ENCODE data around the gene SDK1. TPM values are rescaled to one million over a fixed set of nuclear protein-coding genes. Genes with fewer than 3 reads are reported as not detected.

The SDK1 gene
- total and polyA plus RNA-seq, 7 donors = 0.31 to 2.4 (median 1.3) TPM

DNA sequence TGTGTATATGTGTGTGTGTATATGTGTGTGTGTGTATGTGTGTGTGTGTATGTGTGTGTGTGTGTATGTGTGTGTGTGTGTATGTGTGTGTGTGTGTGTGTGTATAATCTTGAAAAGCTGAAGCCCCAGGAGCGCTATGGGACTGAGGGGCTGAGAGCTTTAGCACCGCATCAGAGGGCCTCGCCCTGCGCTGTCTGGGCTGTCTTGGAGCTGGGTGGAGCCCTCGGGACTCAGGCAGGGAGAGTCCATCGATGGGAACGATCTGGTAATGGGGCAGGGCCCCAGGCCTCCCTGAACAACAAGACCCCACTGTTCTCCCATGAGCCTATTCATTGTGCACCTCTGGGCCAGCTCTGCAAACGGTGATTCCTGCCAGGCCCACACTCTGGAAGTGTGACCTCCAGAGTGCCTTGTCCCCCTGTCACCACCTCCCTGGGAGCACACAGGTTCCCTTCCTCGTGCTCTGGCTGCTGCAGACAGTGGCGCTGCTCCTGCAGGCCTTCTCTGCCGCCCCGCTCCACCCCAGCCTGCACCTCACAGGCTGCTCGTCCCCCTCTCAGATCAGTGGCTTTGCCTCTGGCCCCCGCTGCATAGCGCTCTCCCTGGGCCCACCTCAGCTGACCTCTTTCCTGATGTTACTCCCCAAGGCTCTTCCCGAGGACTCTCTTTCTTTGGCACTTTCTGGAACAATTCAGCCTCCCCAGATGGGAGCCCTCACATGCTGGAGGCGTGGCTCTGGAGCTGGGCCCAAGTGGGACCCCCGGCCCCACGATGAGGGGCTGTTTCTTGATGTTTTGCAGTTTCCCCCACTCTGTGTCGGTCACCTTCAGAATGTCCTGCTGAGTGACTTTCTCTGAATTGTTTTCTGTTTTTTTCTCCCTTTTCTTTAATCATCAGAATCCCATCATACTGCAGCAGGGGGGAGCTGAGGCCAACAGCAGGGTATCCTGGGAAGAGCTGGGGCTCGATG, 838.9 kb downstream of the SDK1 start:
- Histone ChIP-seq H3K27me3 (ENCODE audit: insufficient read depth in 3 of 3, low read length in 2 of 3) (peaks cover 0 to 15% (median 2%) of the 10 kb centered on the region in 3 donors), H3K4me1 (no peaks in the 10 kb centered on the region), H3K27ac (no peak overlapping the region), H3K36me3 (ENCODE audit: insufficient read depth in 1 of 2, low read depth in 1 of 2) (no peaks in the 10 kb centered on the region), H3K9me3 (no peaks in the 10 kb centered on the region), H3K4me3 (no peak overlapping the region)
- TF ChIP-seq CTCF (IDR thresholded peaks at IDR 0.05) = no peak
- WGBS, 3 donors = 75 to 82% (median 81%) methylated on average over 16 to 21 of the region's 21 CpGs
- intact Hi-C loops (cut with DNase I) = no loop called here
- no peak for ATAC-seq
- DNase-seq = no peak

DNA sequence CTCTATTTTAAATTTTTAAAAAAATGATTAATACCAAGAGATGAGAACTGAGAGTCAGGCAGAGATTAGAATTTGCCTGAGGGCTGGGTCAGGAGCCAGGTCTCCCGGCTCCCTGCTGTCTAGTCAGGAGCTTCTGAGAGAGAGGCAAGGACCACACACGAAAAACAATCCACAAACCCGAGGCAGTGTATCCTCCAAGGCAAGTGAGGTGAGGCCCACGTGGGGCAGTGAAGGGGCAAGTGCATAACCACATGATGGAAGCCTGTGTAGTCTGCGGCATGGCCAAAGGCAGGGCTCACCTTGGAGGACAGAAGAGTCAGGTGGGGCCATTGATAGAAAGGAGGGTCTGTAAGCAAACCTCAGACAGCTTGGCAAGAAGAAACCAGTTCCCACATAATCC, 839.9 kb downstream of the SDK1 start:
- 80 to 85% (median 83%) methylated on average over 5 of the region's 5 CpGs for WGBS, 3 donors
- Histone ChIP-seq H3K4me3 (no peak overlapping the region), H3K4me1 (no peaks in the 10 kb centered on the region), H3K9me3 (no peaks in the 10 kb centered on the region), H3K27me3 (ENCODE audit: insufficient read depth in 3 of 3, low read length in 2 of 3) (peaks cover 0 to 15% (median 6%) of the 10 kb centered on the region in 3 donors), H3K27ac (no peak overlapping the region), H3K36me3 (ENCODE audit: insufficient read depth in 1 of 2, low read depth in 1 of 2) (no peaks in the 10 kb centered on the region)
- DNase-seq (no peak), ATAC-seq (no peak)
- TF ChIP-seq CTCF (IDR thresholded peaks at IDR 0.05) = no peak
- intact Hi-C loops (cut with DNase I) = no loop called here

DNA sequence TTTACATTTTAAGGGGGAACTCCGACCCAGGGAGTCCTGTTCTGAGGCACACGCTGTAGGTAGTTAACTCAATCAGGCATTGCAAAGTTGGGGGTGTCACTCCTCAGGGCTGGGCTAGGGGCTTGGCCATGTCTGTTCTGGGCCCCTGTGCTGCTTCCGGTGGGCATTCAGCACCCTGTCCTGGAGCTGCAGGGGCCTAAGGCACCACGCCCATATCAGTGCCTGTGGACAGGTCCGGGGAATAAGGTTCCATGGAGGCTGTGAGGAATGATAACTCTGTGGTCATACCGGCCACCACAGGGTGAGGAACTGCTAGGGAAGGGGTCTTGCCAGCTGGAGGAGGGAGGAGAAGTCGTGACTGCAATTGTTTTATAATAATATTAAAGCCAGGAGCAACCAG, 842.0 kb downstream of the SDK1 start:
- H3K9me3 ChIP-seq = no peaks in the 10 kb centered on the region
- ATAC-seq (no peak), DNase-seq (no peak)
- 86 to 95% (median 90%) methylated on average over 7 of the region's 7 CpGs for WGBS, 3 donors
- H3K27me3 ChIP-seq (ENCODE audit: insufficient read depth in 3 of 3, low read length in 2 of 3) = peaks cover 0 to 15% (median 6%) of the 10 kb centered on the region in 3 donors
- intact Hi-C loops (cut with DNase I) = no loop called here
- H3K4me3 ChIP-seq = no peak overlapping the region
- H3K36me3 ChIP-seq (ENCODE audit: insufficient read depth in 1 of 2, low read depth in 1 of 2) = no peaks in the 10 kb centered on the region
- H3K4me1 ChIP-seq = no peaks in the 10 kb centered on the region
- no peak for TF ChIP-seq CTCF (IDR thresholded peaks at IDR 0.05)
- H3K27ac ChIP-seq = no peak overlapping the region

GRCh38 chr7:4143511-4144171, 842.6 kb downstream of the SDK1 start:
- no peak for TF ChIP-seq CTCF (IDR thresholded peaks at IDR 0.05)
- no peak overlapping the region for H3K27ac ChIP-seq
- no peak overlapping the region for H3K4me3 ChIP-seq
- no peaks in the 10 kb centered on the region for H3K4me1 ChIP-seq
- H3K9me3 ChIP-seq = no peaks in the 10 kb centered on the region
- DNase-seq (no peak), ATAC-seq (no peak)
- intact Hi-C loops (cut with DNase I) = no loop called here
- H3K27me3 ChIP-seq (ENCODE audit: insufficient read depth in 3 of 3, low read length in 2 of 3) = peaks cover 0 to 15% (median 6%) of the 10 kb centered on the region in 3 donors
- WGBS, 3 donors = 89 to 92% (median 91%) methylated on average over 27 of the region's 27 CpGs
- H3K36me3 ChIP-seq (ENCODE audit: insufficient read depth in 1 of 2, low read depth in 1 of 2) = no peaks in the 10 kb centered on the region

Data from psoas muscle (tissue), 8 donors.